Gastroesophageal sphincter (tissue), 3 donors: Measurements from ENCODE around the gene MORC4.

Source experiments
- POLR2A ChIP-seq, 2 donors: fragments of 450-650 bp; IDR thresholded peaks; one replicate each; pipeline ENCODE4 v1.6.1; 2017; ENCODE audit warnings: antibody characterized with exemption in 2 of 2, mild to moderate bottlenecking in 2 of 2, moderate library complexity in 1 of 2
- POLR2AphosphoS5 ChIP-seq: sonication (generic); formaldehyde crosslinking; IDR thresholded peaks from one replicate; pipeline ENCODE4 v1.6.1; 2017; ENCODE audit warnings: antibody characterized with exemption
- TF ChIP-seq, protein P1 (sequence below), 4 experiments: fragments of 200-600 bp in 2 of 4; fragments of 450-650 bp in 2 of 4; sonication (generic) in 1 of 4; IDR thresholded peaks; one replicate each; pipeline ENCODE4 v1.5.1; 2017 to 2019; ENCODE audit warnings: antibody characterized with exemption in 4 of 4, mild to moderate bottlenecking in 2 of 4, moderate library complexity in 2 of 4

GRCh38 chrX:106980952-106981626, 18.9 kb downstream of the MORC4 start:
- TF ChIP-seq, protein P1, sequence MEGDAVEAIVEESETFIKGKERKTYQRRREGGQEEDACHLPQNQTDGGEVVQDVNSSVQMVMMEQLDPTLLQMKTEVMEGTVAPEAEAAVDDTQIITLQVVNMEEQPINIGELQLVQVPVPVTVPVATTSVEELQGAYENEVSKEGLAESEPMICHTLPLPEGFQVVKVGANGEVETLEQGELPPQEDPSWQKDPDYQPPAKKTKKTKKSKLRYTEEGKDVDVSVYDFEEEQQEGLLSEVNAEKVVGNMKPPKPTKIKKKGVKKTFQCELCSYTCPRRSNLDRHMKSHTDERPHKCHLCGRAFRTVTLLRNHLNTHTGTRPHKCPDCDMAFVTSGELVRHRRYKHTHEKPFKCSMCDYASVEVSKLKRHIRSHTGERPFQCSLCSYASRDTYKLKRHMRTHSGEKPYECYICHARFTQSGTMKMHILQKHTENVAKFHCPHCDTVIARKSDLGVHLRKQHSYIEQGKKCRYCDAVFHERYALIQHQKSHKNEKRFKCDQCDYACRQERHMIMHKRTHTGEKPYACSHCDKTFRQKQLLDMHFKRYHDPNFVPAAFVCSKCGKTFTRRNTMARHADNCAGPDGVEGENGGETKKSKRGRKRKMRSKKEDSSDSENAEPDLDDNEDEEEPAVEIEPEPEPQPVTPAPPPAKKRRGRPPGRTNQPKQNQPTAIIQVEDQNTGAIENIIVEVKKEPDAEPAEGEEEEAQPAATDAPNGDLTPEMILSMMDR (IDR thresholded peaks at IDR 0.05), result no peak
- TF ChIP-seq POLR2A (IDR thresholded peaks at IDR 0.05), result no peak
- no peak for TF ChIP-seq POLR2AphosphoS5
